ENCODE measurements around the gene YJEFN3. TPM values are rescaled to one million over a fixed set of nuclear protein-coding genes. Genes with fewer than 3 reads are reported as not detected.

The YJEFN3 gene
- total RNA-seq, 1 experiment from 2014 or later: 7.9 TPM

- Histone ChIP-seq H3K9me3 (ENCODE audit: low read length) (no peaks in the 10 kb centered on the region), H2AFZ (ENCODE audit: low read length) (no peak overlapping the region), H3K4me1 (ENCODE audit: low read length) (peaks cover 48% of the 10 kb centered on the region), H3K27me3 (ENCODE audit: low read length) (no peaks in the 10 kb centered on the region), H3K27ac (ENCODE audit: low read length) (peak overlapping the region; percentile 87), H3K4me2 (ENCODE audit: low read depth, low read length, poor library complexity, severe bottlenecking) (peak overlapping the region; percentile 80), H3K79me2 (ENCODE audit: low read length) (peaks cover 73% of the 10 kb centered on the region), H4K20me1 (ENCODE audit: insufficient read depth, low read depth, low read length) (peaks cover 20% of the 10 kb centered on the region; the same call in 1 of the 2 replicates), H3K9me2 (replicated peaks; ENCODE audit: insufficient read depth, low read length) (no peaks in the 10 kb centered on the region), H3K36me3 (ENCODE audit: insufficient read depth, low read length) (peaks cover 14% of the 10 kb centered on the region; the same call in 1 of the 2 replicates), H3K4me3 (ENCODE audit: low read length) (peak overlapping the region; percentile 59), H3K9ac (ENCODE audit: low read length) (peak overlapping the region; percentile 47)
- DNase-seq: peak; percentile 85
Measured at GRCh38 chr19:19524053-19524452, 4.7 kb upstream of the YJEFN3 start.

GRCh38 chr19:19525611-19526380, 2.9 kb upstream of the YJEFN3 start:
- Histone ChIP-seq H4K20me1 (ENCODE audit: insufficient read depth, low read depth, low read length) (peaks cover 20% of the 10 kb centered on the region; the same call in 1 of the 2 replicates), H3K9me3 (ENCODE audit: low read length) (no peaks in the 10 kb centered on the region), H3K4me2 (ENCODE audit: low read depth, low read length, poor library complexity, severe bottlenecking) (peak overlapping the region; percentile 80), H3K4me3 (ENCODE audit: low read length) (peak overlapping the region; percentile 46; the same call in 1 of the 2 replicates), H3K79me2 (ENCODE audit: low read length) (peaks cover 56% of the 10 kb centered on the region), H3K4me1 (ENCODE audit: low read length) (peaks cover 48% of the 10 kb centered on the region), H2AFZ (ENCODE audit: low read length) (no peak overlapping the region), H3K9ac (ENCODE audit: low read length) (peak overlapping the region; percentile 47), H3K36me3 (ENCODE audit: insufficient read depth, low read length) (peaks cover 5% of the 10 kb centered on the region; the same call in 1 of the 2 replicates), H3K27me3 (ENCODE audit: low read length) (no peaks in the 10 kb centered on the region), H3K27ac (ENCODE audit: low read length) (peak overlapping the region; percentile 87), H3K9me2 (replicated peaks; ENCODE audit: insufficient read depth, low read length) (no peaks in the 10 kb centered on the region)
- peak; percentile 61 for DNase-seq

GRCh38 chr19:19526581-19527370, 1.9 kb upstream of the YJEFN3 start:
- Histone ChIP-seq H3K9me3 (ENCODE audit: low read length) (no peaks in the 10 kb centered on the region), H3K4me3 (ENCODE audit: low read length) (peak overlapping the region; percentile 46; the same call in 1 of the 2 replicates), H2AFZ (ENCODE audit: low read length) (no peak overlapping the region), H3K4me2 (ENCODE audit: low read depth, low read length, poor library complexity, severe bottlenecking) (peak overlapping the region; percentile 80), H3K27ac (ENCODE audit: low read length) (peak overlapping the region; percentile 87), H3K27me3 (ENCODE audit: low read length) (no peaks in the 10 kb centered on the region), H3K79me2 (ENCODE audit: low read length) (peaks cover 46% of the 10 kb centered on the region), H3K36me3 (ENCODE audit: insufficient read depth, low read length) (peaks cover 5% of the 10 kb centered on the region; the same call in 1 of the 2 replicates), H4K20me1 (ENCODE audit: insufficient read depth, low read depth, low read length) (peaks cover 20% of the 10 kb centered on the region; the same call in 1 of the 2 replicates), H3K9me2 (replicated peaks; ENCODE audit: insufficient read depth, low read length) (no peaks in the 10 kb centered on the region), H3K9ac (ENCODE audit: low read length) (peak overlapping the region; percentile 47), H3K4me1 (ENCODE audit: low read length) (peaks cover 48% of the 10 kb centered on the region)
- peak; percentile 73 for DNase-seq

GRCh38 chr19:19527371-19527656, 1.4 kb upstream of the YJEFN3 start:
- H3K9ac ChIP-seq (ENCODE audit: low read length): no peak overlapping the region
- H3K9me2 ChIP-seq (replicated peaks; ENCODE audit: insufficient read depth, low read length): no peaks in the 10 kb centered on the region
- peaks cover 42% of the 10 kb centered on the region for H3K79me2 ChIP-seq (ENCODE audit: low read length)
- no peak overlapping the region for H3K4me3 ChIP-seq (ENCODE audit: low read length)
- H3K36me3 ChIP-seq (ENCODE audit: insufficient read depth, low read length): peaks cover 5% of the 10 kb centered on the region; the same call in 1 of the 2 replicates
- H3K27ac ChIP-seq (ENCODE audit: low read length): peak overlapping the region; percentile 87; the same call in 1 of the 2 replicates
- peaks cover 20% of the 10 kb centered on the region; the same call in 1 of the 2 replicates for H4K20me1 ChIP-seq (ENCODE audit: insufficient read depth, low read depth, low read length)
- no peak overlapping the region for H3K4me2 ChIP-seq (ENCODE audit: low read depth, low read length, poor library complexity, severe bottlenecking)
- no peak overlapping the region for H2AFZ ChIP-seq (ENCODE audit: low read length)
- H3K9me3 ChIP-seq (ENCODE audit: low read length): no peaks in the 10 kb centered on the region
- H3K4me1 ChIP-seq (ENCODE audit: low read length): peaks cover 48% of the 10 kb centered on the region
- no peaks in the 10 kb centered on the region for H3K27me3 ChIP-seq (ENCODE audit: low read length)
- DNase-seq: no peak

- H2AFZ ChIP-seq (ENCODE audit: low read length): no peak overlapping the region
- H3K79me2 ChIP-seq (ENCODE audit: low read length): peaks cover 36% of the 10 kb centered on the region
- peaks cover 17% of the 10 kb centered on the region; the same call in 1 of the 2 replicates for H4K20me1 ChIP-seq (ENCODE audit: insufficient read depth, low read depth, low read length)
- no peak overlapping the region for H3K9ac ChIP-seq (ENCODE audit: low read length)
- no peak overlapping the region for H3K4me2 ChIP-seq (ENCODE audit: low read depth, low read length, poor library complexity, severe bottlenecking)
- H3K9me2 ChIP-seq (replicated peaks; ENCODE audit: insufficient read depth, low read length): no peaks in the 10 kb centered on the region
- H3K36me3 ChIP-seq (ENCODE audit: insufficient read depth, low read length): peaks cover 10% of the 10 kb centered on the region; the same call in 1 of the 2 replicates
- DNase-seq: no peak
- no peaks in the 10 kb centered on the region for H3K9me3 ChIP-seq (ENCODE audit: low read length)
- no peaks in the 10 kb centered on the region for H3K27me3 ChIP-seq (ENCODE audit: low read length)
- no peak overlapping the region for H3K4me3 ChIP-seq (ENCODE audit: low read length)
- H3K27ac ChIP-seq (ENCODE audit: low read length): no peak overlapping the region
- H3K4me1 ChIP-seq (ENCODE audit: low read length): peaks cover 44% of the 10 kb centered on the region
Measured at GRCh38 chr19:19527674-19528625, 761 bp upstream of the YJEFN3 start.

- H3K9me2 ChIP-seq (replicated peaks; ENCODE audit: insufficient read depth, low read length): no peaks in the 10 kb centered on the region
- no peak overlapping the region for H3K4me3 ChIP-seq (ENCODE audit: low read length)
- H3K36me3 ChIP-seq (ENCODE audit: insufficient read depth, low read length): peaks cover 14% of the 10 kb centered on the region; the same call in 1 of the 2 replicates
- no peaks in the 10 kb centered on the region for H3K9me3 ChIP-seq (ENCODE audit: low read length)
- H3K27ac ChIP-seq (ENCODE audit: low read length): no peak overlapping the region
- H3K4me1 ChIP-seq (ENCODE audit: low read length): peaks cover 24% of the 10 kb centered on the region
- peaks cover 12% of the 10 kb centered on the region; the same call in 1 of the 2 replicates for H4K20me1 ChIP-seq (ENCODE audit: insufficient read depth, low read depth, low read length)
- H3K27me3 ChIP-seq (ENCODE audit: low read length): no peaks in the 10 kb centered on the region
- H2AFZ ChIP-seq (ENCODE audit: low read length): no peak overlapping the region
- no peak overlapping the region for H3K9ac ChIP-seq (ENCODE audit: low read length)
- no peak overlapping the region for H3K4me2 ChIP-seq (ENCODE audit: low read depth, low read length, poor library complexity, severe bottlenecking)
- H3K79me2 ChIP-seq (ENCODE audit: low read length): peaks cover 16% of the 10 kb centered on the region
- DNase-seq: no peak
Measured at GRCh38 chr19:19529783-19530422, 1.2 kb downstream of the YJEFN3 start.

GRCh38 chr19:19530423-19530804, 1.7 kb downstream of the YJEFN3 start:
- Histone ChIP-seq H3K36me3 (ENCODE audit: insufficient read depth, low read length) (peaks cover 14% of the 10 kb centered on the region; the same call in 1 of the 2 replicates), H3K27me3 (ENCODE audit: low read length) (no peaks in the 10 kb centered on the region), H4K20me1 (ENCODE audit: insufficient read depth, low read depth, low read length) (peaks cover 7% of the 10 kb centered on the region; the same call in 1 of the 2 replicates), H3K9ac (ENCODE audit: low read length) (no peak overlapping the region), H3K4me3 (ENCODE audit: low read length) (no peak overlapping the region), H3K9me2 (replicated peaks; ENCODE audit: insufficient read depth, low read length) (no peaks in the 10 kb centered on the region), H2AFZ (ENCODE audit: low read length) (no peak overlapping the region), H3K4me1 (ENCODE audit: low read length) (peaks cover 19% of the 10 kb centered on the region), H3K27ac (ENCODE audit: low read length) (no peak overlapping the region), H3K9me3 (ENCODE audit: low read length) (no peaks in the 10 kb centered on the region), H3K4me2 (ENCODE audit: low read depth, low read length, poor library complexity, severe bottlenecking) (no peak overlapping the region), H3K79me2 (ENCODE audit: low read length) (peaks cover 11% of the 10 kb centered on the region)
- no peak for DNase-seq
